Measurements from ENCODE around the gene SPEG.

SPEG gene

DNA sequence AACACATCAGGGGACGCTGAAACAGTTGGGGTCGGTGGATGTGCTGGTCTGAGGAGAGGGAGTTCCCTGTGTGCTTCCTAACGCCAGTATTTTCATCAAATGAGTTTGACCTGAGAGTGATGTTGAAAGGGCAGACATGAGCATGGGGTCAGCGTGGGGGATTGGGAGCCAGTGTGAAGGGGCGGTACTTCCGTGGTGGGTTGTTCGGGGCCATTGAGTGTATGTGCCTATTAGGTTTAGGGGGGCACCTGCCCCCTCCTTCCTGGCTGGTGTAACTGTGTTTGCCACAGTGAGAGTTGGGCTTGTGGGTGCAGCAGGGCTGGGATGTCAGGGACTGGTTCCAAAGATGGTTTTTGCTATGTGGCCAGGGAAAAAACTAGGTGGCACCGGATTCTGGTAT lies 24.4 kb downstream of the SPEG start:
- DNase-seq (ENCODE audit: extremely low read depth in 1 of 2, low read depth in 1 of 2) = no peak

DNA sequence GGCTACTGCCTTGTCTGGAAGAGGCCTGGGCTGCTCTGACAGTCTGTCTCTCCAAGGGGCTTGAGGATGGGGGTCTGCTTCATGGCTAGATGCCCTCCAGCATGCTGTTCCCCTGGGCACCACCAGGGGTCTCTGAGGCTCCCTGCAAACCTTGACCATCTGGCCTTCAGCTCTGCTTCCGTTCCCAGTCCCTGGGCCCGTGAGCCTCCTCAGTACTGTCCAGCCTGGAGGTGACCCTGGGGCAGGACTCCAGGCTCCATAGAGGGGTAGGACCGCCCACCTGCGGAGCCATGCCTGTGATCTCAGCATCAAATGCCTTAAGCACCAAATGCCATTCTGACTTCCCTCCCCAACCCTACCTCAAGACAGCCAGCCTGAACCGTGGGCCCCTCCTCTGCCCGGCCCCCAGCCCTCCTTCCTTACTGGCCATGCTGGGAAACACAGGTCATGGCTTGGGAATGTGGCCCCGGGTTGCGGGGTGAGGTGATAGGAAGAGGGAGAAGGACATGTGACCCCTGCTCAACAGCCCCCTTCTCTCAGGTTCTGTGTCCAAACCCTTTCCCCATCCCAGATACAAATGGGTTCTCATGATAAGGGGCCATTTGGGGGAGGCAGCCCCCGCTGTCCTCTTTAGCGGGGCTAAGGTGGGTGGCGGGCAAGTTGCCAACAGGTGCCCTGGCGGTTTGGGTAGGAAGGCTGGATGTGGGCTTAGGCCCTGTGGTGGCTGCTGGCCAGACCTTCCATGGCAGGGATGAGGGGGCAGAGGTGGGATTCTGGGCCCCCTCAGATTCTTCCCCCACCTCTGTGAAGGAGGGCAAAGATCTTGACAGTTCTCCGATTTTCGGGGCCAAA lies 25.0 kb downstream of the SPEG start:
- DNase-seq (ENCODE audit: extremely low read depth in 1 of 2, low read depth in 1 of 2) = peak in 1 of 2 donors; percentile 17

GRCh38 chr2:219460424-219460926 lies 25.8 kb downstream of the SPEG start:
- no peak for DNase-seq (ENCODE audit: extremely low read depth in 1 of 2, low read depth in 1 of 2)

DNA sequence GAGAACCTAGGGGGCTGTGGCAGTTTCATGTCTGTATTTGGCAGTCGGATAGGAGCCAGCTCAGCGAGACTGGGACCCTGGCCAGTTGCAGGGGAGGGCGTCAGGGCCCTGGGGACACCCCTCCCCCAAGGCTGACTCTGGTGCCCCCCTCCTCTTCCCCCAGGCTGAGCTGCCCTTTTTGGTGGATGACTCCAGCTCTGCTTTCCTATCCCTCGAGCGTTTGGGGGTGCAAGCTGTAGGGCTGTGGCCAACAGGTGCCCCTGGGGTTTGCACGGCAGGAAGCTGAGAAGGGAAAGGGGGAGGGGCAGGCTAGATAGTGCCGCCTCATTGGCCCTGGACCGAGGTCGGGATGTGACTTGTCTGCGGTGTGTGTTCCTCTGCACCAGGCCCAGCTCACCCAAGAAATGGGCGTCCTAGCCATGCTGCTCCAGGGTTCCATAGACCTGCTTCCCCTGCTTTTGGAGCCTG lies 26.4 kb downstream of the SPEG start:
- no peak for DNase-seq (ENCODE audit: extremely low read depth in 1 of 2, low read depth in 1 of 2)

DNA sequence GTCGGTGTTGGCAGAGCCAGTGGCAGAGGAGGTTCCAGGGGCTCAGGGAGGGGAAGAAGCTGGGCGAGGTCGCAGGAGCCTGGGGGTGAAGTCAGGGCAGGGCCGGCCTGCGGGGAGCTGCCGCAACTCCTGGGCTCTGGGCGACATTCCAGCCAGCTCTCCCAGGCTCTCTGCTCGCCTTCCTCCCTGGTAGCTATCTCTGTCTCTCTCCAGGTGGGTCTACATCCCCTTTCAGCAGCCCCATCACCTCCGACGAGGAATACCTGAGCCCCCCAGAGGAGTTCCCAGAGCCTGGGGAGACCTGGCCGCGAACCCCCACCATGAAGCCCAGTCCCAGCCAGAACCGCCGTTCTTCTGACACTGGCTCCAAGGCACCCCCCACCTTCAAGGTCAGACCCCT lies 27.0 kb downstream of the SPEG start:
- no peak for DNase-seq (ENCODE audit: extremely low read depth in 1 of 2, low read depth in 1 of 2)

- no peak for DNase-seq (ENCODE audit: extremely low read depth in 1 of 2, low read depth in 1 of 2)
These were observed 27.7 kb downstream of the SPEG start for GRCh38 chr2:219462349-219462748.

DNA sequence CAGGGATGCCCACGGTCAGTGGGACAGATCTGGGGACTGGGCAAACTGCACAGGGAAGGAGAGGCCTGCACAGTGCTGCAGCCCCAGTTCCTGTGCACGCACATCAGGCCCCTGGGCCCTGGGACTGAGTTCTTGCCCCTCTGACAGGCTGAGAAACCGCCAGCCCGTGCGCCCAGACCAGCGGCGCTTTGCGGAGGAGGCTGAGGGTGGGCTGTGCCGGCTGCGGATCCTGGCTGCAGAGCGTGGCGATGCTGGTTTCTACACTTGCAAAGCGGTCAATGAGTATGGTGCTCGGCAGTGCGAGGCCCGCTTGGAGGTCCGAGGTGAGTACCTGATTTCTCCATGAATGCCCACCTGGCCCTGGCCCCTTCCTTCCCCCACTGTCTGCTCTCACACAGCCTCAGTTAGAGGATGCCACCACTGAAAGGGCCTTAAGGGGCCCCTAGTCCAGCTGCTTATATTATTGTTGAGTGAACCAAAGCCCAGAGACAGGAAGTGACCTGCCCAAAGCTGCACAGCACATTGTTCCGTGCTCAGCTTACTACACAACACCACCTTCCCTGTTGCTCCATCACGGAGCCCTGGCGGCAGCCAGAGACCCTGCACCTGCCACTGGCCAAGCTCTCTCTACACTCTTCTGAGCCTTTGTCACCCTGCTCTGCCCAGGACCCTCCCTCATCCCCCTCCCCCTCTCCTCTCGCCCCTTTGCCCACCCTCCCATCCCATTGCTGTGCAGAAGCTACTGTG lies 29.8 kb downstream of the SPEG start:
- no peak for DNase-seq (ENCODE audit: extremely low read depth in 1 of 2, low read depth in 1 of 2)

DNA sequence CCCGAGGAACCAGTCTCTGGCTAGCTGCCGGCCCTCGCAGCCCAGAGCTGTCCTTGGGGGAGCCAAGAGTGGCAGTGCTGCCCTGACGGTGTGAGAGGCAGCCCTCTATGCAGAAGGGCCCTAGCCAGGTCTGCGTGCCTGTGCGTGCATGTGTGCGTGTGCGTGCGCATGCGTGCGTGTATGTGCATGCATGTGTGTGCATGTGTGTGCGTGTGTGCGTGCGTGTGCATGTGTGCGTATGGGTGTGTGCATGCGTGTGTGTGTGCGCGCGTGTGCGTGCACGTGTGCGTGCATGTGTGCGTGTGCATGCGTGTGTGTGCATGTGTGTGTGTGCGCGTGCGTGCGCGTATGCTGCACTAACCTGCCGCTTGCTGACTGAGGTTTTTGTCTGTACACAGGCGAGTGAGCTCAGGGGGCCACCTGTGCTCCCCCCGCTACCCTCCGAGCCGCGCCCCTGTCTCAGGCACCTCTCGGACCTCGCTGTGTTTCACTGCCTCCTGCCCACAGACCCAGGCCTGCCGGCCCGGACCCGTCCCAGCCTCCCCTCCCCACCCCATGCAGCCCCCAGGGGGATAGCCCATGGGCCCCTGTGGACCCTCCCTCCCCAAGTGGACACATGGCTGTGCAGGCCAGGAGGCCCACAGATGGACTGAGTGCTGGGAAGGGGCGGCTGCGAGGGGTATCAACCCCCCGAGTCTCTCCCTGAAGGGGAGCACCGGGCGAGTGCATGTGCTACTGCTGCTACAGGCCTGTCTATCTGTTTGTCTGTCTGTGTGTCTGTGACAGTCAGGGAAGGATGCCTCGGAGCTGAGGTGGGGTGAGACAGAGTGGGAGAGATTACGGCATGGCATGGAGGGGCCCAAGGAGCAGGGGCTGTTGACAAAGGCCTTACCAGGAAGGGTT lies 31.3 kb downstream of the SPEG start:
- DNase-seq (ENCODE audit: extremely low read depth in 1 of 2, low read depth in 1 of 2) = no peak

DNA sequence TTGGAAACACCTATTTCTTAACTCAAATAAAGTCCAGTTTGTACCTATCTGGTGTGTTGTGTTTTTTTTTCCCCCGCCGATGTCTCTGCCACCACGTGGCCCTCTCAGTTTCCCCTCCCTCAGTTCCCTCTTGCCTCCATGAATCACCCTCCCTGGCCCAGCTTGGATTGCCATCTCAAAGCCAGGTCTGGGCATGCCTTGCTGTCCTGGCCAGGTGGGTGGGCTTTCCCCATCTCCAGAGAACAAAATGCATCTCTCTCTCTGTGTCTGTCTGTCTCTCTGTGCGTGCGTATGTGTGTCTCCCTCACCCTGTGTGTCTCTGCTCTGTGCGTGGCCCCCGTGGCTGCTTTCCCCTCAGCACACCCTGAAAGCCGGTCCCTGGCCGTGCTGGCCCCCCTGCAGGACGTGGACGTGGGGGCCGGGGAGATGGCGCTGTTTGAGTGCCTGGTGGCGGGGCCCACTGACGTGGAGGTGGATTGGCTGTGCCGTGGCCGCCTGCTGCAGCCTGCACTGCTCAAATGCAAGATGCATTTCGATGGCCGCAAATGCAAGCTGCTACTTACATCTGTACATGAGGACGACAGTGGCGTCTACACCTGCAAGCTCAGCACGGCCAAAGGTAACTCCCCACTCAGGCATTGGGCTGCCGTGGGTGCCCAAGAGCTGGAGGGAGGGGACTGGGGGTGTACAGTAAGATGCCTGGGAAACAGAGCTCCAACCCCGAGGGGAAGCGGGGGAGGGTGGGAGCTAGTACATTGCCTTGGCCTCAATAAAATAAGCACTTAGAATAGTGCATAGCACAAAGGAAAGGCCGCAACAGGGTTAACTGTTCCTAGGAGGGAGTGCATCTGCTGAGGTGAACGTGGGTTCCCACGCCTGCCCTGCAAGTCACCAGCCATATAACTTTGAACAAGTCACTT lies 32.4 kb downstream of the SPEG start:
- DNase-seq (ENCODE audit: extremely low read depth in 1 of 2, low read depth in 1 of 2) = no peak

DNA sequence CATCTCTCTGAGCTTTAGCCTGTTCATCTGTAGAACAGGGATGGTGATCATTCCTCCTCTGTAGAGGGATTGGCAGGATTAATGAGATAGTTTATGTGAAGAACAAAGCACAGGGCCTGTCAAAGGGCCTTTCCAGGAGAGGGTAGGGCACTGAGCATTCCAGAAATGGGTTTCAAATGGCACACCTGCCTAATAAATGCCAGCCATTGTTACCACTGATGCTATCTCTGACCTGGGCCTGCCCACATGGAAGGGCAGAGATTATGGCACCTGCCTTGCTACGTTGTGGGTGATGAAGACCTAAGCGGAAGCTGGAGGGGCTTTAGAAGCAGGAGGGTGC lies 33.1 kb downstream of the SPEG start:
- DNase-seq (ENCODE audit: extremely low read depth in 1 of 2, low read depth in 1 of 2) = no peak

DNA sequence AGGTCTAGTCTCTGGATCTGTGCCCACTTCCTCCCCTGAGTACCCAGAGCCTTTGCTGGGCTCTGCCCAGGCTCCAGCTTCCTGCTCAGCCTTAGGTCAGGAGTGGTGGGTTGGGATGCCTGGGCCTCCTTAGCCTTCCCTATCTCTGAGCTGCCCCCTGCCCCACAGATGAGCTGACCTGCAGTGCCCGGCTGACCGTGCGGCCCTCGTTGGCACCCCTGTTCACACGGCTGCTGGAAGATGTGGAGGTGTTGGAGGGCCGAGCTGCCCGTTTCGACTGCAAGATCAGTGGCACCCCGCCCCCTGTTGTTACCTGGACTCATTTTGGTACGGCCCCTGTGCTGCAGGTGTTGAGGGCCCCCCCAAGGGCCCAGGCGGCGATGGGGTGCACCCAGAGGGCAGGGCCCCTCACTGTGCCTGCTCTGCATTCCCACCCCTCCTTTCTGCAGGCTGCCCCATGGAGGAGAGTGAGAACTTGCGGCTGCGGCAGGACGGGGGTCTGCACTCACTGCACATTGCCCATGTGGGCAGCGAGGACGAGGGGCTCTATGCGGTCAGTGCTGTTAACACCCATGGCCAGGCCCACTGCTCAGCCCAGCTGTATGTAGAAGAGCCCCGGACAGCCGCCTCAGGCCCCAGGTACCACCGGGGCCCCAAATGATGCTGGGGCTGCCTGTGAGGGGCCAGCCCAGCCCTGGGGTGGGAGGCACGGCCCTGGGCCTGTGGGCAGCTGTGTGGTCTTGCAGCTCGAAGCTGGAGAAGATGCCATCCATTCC lies 34.0 kb downstream of the SPEG start:
- DNase-seq (ENCODE audit: extremely low read depth in 1 of 2, low read depth in 1 of 2) = no peak

- no peak for DNase-seq (ENCODE audit: extremely low read depth in 1 of 2, low read depth in 1 of 2)
These were observed 34.6 kb downstream of the SPEG start for GRCh38 chr2:219469186-219469724.

DNA sequence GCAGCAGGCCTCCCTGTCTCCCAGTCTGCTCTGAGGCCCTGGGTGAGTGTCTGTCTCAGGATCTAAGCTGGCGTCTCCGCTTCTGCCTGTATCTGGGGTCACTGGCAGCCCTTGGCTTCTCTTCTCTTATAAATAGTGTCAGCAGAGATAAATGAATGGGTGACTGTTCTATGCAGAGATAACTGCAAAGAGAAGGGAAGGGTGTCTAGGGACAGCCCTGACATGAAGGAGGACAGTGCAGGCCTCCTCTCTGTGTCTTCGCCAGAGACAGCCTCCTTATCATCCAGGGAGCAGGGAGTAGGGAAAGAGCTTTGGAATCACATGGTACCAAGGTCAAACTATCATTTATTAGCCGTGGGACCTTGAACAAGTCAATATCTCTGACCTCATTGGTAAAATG lies 35.8 kb downstream of the SPEG start:
- no peak for DNase-seq (ENCODE audit: extremely low read depth in 1 of 2, low read depth in 1 of 2)

DNA sequence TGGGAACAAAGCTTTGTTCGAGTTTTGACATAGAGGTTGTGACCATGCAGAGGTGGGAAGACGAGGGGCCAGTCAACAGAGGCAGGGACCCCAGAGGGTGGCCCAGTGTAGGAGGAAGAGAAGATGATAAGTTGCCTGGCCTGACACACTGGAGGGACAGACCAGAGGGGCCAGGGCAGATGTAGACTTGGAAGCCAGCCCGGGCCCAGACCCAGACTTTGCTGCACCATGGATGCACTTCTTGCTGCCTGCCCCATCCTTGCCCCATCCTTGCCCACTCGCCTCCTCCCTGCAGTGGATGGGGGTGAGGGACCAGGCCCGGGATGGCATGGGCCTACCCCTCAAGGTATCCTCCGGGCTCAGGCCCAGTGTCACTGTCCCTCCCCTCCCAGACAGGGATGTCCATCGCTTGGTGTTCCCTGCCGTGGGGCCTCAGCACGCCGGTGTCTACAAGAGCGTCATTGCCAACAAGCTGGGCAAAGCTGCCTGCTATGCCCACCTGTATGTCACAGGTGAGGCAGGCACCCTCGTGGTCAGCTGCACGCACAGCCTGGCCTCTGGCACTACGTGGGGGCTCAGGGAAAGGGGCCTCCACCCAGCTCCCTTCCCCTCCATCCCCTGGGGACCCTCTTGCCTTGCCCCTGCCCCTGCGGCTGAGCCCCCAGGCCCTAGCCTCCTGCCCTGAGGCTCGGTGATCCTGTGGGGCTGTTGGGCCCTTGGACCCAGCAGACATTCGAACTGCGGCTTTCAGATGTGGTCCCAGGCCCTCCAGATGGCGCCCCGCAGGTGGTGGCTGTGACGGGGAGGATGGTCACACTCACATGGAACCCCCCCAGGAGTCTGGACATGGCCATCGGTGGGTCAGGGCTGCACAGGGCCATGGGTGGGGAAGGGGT lies 37.1 kb downstream of the SPEG start:
- DNase-seq (ENCODE audit: extremely low read depth in 1 of 2, low read depth in 1 of 2) = no peak

- no peak for DNase-seq (ENCODE audit: extremely low read depth in 1 of 2, low read depth in 1 of 2)
These were observed 38.1 kb downstream of the SPEG start for GRCh38 chr2:219472629-219473187.

- no peak for DNase-seq (ENCODE audit: extremely low read depth in 1 of 2, low read depth in 1 of 2)
These were observed 38.9 kb downstream of the SPEG start for GRCh38 chr2:219473511-219473910.

GRCh38 chr2:219474285-219475060 lies 39.8 kb downstream of the SPEG start:
- DNase-seq (ENCODE audit: extremely low read depth in 1 of 2, low read depth in 1 of 2) = no peak
